HepG2 (cell line): Measurements from ENCODE around the gene NENF. TPM values are rescaled to one million over a fixed set of nuclear protein-coding genes. Genes with fewer than 3 reads are reported as not detected.

Experiments
- AKAP8 ChIP-seq: sonication (generic); formaldehyde crosslinking; IDR thresholded peaks from 2 replicates; pipeline ENCODE4 v1.5.1; 2020; ENCODE audit warnings: mild to moderate bottlenecking, missing genetic modification reagents
- HNRNPUL1 ChIP-seq: fragments of 200-400 bp; formaldehyde crosslinking; IDR thresholded peaks from 2 replicates; pipeline ENCODE4 v1.6.1; 2017; ENCODE audit warnings: low read depth, mild to moderate bottlenecking, low read length, moderate library complexity
- KLF6 ChIP-seq: IDR thresholded peaks from 2 replicates; pipeline ENCODE4 v1.8.0; 2016; ENCODE audit warnings: missing biosample characterization, missing genetic modification reagents
- PCBP1 ChIP-seq: fragments of 200-400 bp; formaldehyde crosslinking; IDR thresholded peaks from 2 replicates; pipeline ENCODE4 v1.6.1; 2017; ENCODE audit warnings: mild to moderate bottlenecking, low read depth, low read length, borderline replicate concordance
- RAD21 ChIP-seq: fragments of 450-650 bp; formaldehyde crosslinking; IDR thresholded peaks from 2 replicates; pipeline ENCODE4 v1.5.0; 2020; ENCODE audit warnings: mild to moderate bottlenecking
- RXRB ChIP-seq: IDR thresholded peaks from 2 replicates; pipeline ENCODE4 v1.6.1; 2016; ENCODE audit warnings: borderline replicate concordance, missing genetic modification reagents, missing compliant biosample characterization
- TGIF2 ChIP-seq: IDR thresholded peaks from 2 replicates; pipeline ENCODE4 v1.6.1; 2016; ENCODE audit warnings: control low read depth, missing compliant biosample characterization
- ZFP82 ChIP-seq: sonication (generic); formaldehyde crosslinking; IDR thresholded peaks from 2 replicates; pipeline ENCODE4 v1.5.1; 2020; ENCODE audit warnings: mild to moderate bottlenecking, missing genetic modification reagents, borderline replicate concordance
- ZNF296 ChIP-seq: sonication (generic); formaldehyde crosslinking; conservative IDR thresholded peaks from 2 replicates; pipeline ENCODE4 v1.5.0; 2020; ENCODE audit warnings: mild to moderate bottlenecking, missing genetic modification reagents
- ZNF550 ChIP-seq: sonication (generic); formaldehyde crosslinking; IDR thresholded peaks from 2 replicates; pipeline ENCODE4 v1.4.0; 2020; ENCODE audit warnings: mild to moderate bottlenecking, missing genetic modification reagents, borderline replicate concordance
- ZNF672 ChIP-seq: sonication (generic); formaldehyde crosslinking; IDR thresholded peaks from 2 replicates; pipeline ENCODE4 v1.8.1; 2022; ENCODE audit warnings: missing genetic modification reagents
- ZNF878 ChIP-seq: sonication (generic); formaldehyde crosslinking; IDR thresholded peaks from 2 replicates; pipeline ENCODE4 v1.8.1; 2023; ENCODE audit warnings: mild to moderate bottlenecking, missing genetic modification reagents, moderate library complexity
- polyA plus RNA-seq, 8 experiments: library from polyadenylated mRNA; depleted of rRNA in 3 of 8; stranded (reverse) in 7 of 8; unstranded in 1 of 8; fragments of >200 nt; fragmentation: Illumina TruSeq in 4 of 8; extraction: Trizol in 4 of 8; gene quantifications; 2 replicates each; pipeline versions ENCODE4 v1.2.1 to v1.2.3, GENCODE V29; 2011 to 2016; ENCODE audit warnings: low read depth in 4 of 8, missing spikeins in 1 of 8, mixed read lengths in 1 of 8; ENCODE audit not compliant: insufficient read depth in 1 of 8
- total RNA-seq, 5 experiments: library from RNA; depleted of rRNA; stranded (reverse); fragments of >200 nt; fragmentation: Illumina TruSeq; extraction: Trizol; gene quantifications; 2 replicates each; pipeline ENCODE4 v1.2.3, GENCODE V29; 2016; ENCODE audit warnings: low read depth in 1 of 5
- TF ChIP-seq, protein P1 (sequence below): sonication (generic); formaldehyde crosslinking; IDR thresholded peaks from 2 replicates; pipeline ENCODE4 v1.5.0; 2020; ENCODE audit warnings: mild to moderate bottlenecking, low read depth, missing genetic modification reagents, borderline replicate concordance
- TF ChIP-seq, protein P2 (sequence below): sonication (generic); formaldehyde crosslinking; IDR thresholded peaks from 2 replicates; pipeline ENCODE4 v1.4.0; 2020; ENCODE audit warnings: low read depth, missing genetic modification reagents
- TF ChIP-seq, protein P3 (sequence below): sonication (generic); formaldehyde crosslinking; IDR thresholded peaks from 2 replicates; pipeline ENCODE4 v1.8.0; 2022; ENCODE audit warnings: mild to moderate bottlenecking, missing genetic modification reagents, moderate library complexity
- TF ChIP-seq, protein P4 (sequence below): sonication (generic); formaldehyde crosslinking; IDR thresholded peaks from 2 replicates; pipeline ENCODE4 v1.4.0; 2020; ENCODE audit warnings: missing genetic modification reagents
- TF ChIP-seq, protein P5 (sequence below): sonication (generic); formaldehyde crosslinking; IDR thresholded peaks from 2 replicates; pipeline ENCODE4 v1.4.0; 2020; ENCODE audit warnings: missing genetic modification reagents, mild to moderate bottlenecking, borderline replicate concordance
- TF ChIP-seq, protein P6 (sequence below): sonication (generic); formaldehyde crosslinking; IDR thresholded peaks from 2 replicates; pipeline ENCODE4 v1.4.0; 2020; ENCODE audit warnings: missing genetic modification reagents

The NENF gene
- total and polyA plus RNA-seq, 2 of the 13 experiments (the other 11 are each of a cell fraction or from before 2014, with no cell fraction given) = 31.7 to 40.4 TPM

DNA sequence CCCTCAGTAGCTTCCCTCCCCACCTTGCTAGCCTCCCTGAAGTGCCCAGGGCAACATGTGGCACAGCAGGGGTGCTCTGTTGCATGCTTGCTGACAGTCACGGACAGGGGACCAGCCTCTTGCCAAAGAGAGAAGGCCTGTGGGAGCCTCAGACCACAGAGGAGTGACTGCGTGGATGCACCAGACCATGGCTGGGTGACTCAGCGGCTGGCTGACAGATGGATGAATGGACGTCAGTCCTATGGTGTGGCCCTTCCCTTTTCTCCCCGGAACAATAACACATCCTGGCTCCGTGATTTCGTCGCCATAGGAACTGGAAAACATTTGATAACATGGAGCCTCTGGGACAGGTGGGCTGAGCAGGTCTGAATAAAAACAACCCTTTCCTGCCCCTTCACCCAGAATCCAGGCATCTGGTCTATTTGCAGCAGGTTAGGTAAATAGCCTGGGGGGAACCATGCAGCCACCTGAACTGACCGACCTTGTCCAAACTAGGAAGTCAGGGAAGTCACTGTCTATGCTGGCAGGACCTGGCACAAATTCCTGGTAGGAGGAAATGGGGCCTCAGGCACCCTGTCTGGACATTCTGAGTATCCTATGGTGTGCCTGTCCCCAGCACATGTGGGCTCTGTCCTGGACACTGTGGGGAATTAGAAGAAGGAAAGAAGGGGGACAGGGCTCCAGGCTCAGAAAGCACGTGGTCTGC is 53.3 kb downstream of the NENF start (continued):
- TF ChIP-seq, protein P1, sequence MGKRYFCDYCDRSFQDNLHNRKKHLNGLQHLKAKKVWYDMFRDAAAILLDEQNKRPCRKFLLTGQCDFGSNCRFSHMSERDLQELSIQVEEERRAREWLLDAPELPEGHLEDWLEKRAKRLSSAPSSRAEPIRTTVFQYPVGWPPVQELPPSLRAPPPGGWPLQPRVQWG (CRISPR knock-in tag) = no peak
- TF ChIP-seq ZNF550 (no peak), RAD21 (CRISPR knock-in tag) (no peak), ZNF672 (CRISPR knock-in tag) (no peak), ZNF296 (no peak), ZFP82 (CRISPR knock-in tag) (no peak), HNRNPUL1 (no peak), KLF6 (CRISPR knock-in tag) (no peak), RXRB (peak; percentile 11; the same call in 1 of the 2 replicates), TGIF2 (CRISPR knock-in tag) (no peak), ZNF878 (CRISPR knock-in tag) (no peak), AKAP8 (CRISPR knock-in tag) (no peak), PCBP1 (no peak)
- TF ChIP-seq, protein P2, sequence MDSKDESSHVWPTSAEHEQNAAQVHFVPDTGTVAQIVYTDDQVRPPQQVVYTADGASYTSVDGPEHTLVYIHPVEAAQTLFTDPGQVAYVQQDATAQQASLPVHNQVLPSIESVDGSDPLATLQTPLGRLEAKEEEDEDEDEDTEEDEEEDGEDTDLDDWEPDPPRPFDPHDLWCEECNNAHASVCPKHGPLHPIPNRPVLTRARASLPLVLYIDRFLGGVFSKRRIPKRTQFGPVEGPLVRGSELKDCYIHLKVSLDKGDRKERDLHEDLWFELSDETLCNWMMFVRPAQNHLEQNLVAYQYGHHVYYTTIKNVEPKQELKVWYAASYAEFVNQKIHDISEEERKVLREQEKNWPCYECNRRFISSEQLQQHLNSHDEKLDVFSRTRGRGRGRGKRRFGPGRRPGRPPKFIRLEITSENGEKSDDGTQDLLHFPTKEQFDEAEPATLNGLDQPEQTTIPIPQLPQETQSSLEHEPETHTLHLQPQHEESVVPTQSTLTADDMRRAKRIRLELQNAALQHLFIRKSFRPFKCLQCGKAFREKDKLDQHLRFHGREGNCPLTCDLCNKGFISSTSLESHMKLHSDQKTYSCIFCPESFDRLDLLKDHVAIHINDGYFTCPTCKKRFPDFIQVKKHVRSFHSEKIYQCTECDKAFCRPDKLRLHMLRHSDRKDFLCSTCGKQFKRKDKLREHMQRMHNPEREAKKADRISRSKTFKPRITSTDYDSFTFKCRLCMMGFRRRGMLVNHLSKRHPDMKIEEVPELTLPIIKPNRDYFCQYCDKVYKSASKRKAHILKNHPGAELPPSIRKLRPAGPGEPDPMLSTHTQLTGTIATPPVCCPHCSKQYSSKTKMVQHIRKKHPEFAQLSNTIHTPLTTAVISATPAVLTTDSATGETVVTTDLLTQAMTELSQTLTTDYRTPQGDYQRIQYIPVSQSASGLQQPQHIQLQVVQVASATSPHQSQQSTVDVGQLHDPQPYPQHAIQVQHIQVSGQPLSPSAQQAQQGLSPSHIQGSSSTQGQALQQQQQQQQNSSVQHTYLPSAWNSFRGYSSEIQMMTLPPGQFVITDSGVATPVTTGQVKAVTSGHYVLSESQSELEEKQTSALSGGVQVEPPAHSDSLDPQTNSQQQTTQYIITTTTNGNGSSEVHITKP = no peak
- TF ChIP-seq, protein P3, sequence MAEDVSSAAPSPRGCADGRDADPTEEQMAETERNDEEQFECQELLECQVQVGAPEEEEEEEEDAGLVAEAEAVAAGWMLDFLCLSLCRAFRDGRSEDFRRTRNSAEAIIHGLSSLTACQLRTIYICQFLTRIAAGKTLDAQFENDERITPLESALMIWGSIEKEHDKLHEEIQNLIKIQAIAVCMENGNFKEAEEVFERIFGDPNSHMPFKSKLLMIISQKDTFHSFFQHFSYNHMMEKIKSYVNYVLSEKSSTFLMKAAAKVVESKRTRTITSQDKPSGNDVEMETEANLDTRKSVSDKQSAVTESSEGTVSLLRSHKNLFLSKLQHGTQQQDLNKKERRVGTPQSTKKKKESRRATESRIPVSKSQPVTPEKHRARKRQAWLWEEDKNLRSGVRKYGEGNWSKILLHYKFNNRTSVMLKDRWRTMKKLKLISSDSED (CRISPR knock-in tag) = no peak
- TF ChIP-seq, protein P4, sequence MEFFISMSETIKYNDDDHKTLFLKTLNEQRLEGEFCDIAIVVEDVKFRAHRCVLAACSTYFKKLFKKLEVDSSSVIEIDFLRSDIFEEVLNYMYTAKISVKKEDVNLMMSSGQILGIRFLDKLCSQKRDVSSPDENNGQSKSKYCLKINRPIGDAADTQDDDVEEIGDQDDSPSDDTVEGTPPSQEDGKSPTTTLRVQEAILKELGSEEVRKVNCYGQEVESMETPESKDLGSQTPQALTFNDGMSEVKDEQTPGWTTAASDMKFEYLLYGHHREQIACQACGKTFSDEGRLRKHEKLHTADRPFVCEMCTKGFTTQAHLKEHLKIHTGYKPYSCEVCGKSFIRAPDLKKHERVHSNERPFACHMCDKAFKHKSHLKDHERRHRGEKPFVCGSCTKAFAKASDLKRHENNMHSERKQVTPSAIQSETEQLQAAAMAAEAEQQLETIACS (CRISPR knock-in tag) = no peak
- TF ChIP-seq, protein P5, sequence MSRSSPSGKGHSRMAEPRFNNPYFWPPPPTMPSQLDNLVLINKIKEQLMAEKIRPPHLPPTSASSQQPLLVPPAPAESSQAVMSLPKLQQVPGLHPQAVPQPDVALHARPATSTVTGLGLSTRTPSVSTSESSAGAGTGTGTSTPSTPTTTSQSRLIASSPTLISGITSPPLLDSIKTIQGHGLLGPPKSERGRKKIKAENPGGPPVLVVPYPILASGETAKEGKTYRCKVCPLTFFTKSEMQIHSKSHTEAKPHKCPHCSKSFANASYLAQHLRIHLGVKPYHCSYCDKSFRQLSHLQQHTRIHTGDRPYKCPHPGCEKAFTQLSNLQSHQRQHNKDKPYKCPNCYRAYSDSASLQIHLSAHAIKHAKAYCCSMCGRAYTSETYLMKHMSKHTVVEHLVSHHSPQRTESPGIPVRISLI (CRISPR knock-in tag) = no peak
- TF ChIP-seq, protein P6, sequence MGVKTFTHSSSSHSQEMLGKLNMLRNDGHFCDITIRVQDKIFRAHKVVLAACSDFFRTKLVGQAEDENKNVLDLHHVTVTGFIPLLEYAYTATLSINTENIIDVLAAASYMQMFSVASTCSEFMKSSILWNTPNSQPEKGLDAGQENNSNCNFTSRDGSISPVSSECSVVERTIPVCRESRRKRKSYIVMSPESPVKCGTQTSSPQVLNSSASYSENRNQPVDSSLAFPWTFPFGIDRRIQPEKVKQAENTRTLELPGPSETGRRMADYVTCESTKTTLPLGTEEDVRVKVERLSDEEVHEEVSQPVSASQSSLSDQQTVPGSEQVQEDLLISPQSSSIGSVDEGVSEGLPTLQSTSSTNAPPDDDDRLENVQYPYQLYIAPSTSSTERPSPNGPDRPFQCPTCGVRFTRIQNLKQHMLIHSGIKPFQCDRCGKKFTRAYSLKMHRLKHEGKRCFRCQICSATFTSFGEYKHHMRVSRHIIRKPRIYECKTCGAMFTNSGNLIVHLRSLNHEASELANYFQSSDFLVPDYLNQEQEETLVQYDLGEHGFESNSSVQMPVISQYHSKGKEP (CRISPR knock-in tag) = no peak
